ENCODE measurements around the gene FOXF1. TPM values are rescaled to one million over a fixed set of nuclear protein-coding genes. Genes with fewer than 3 reads are reported as not detected.

Gene FOXF1
- total RNA-seq, 6 experiments from 2014 or later, result 12.5 to 20.5 (median 17.9) TPM

DNA sequence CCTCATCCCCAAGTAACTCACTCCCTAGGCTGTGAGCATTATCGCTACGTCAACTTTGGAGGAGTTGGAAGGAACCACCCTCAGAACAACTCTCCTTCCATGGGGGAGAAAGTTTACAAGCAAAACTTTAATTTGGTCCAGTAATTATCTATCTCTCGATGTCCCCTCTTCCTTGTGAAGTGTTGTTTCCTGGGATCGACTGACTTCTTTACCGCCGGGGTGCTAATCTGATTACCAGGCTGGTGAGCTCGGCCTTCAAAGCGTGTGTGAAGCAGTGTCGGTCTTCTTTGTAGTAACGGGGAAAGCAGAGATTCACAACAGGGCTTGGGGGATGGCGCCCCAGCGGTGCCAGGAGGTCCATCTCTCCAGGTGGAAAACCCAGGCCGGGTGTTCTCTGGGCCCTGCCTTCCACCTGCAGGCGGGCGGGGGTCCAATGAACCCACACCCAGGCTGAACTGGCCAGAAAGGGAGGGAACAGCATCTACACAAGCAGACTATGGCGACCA lies 14.5 kb upstream of the FOXF1 start:
- TF ChIP-seq, protein P1, sequence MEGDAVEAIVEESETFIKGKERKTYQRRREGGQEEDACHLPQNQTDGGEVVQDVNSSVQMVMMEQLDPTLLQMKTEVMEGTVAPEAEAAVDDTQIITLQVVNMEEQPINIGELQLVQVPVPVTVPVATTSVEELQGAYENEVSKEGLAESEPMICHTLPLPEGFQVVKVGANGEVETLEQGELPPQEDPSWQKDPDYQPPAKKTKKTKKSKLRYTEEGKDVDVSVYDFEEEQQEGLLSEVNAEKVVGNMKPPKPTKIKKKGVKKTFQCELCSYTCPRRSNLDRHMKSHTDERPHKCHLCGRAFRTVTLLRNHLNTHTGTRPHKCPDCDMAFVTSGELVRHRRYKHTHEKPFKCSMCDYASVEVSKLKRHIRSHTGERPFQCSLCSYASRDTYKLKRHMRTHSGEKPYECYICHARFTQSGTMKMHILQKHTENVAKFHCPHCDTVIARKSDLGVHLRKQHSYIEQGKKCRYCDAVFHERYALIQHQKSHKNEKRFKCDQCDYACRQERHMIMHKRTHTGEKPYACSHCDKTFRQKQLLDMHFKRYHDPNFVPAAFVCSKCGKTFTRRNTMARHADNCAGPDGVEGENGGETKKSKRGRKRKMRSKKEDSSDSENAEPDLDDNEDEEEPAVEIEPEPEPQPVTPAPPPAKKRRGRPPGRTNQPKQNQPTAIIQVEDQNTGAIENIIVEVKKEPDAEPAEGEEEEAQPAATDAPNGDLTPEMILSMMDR (IDR thresholded peaks at IDR 0.05), result no peak
- Mint-ChIP-seq H3K36me3 (ENCODE audit: low read depth) (no peaks in the 10 kb centered on the region), H3K4me3 (no peak overlapping the region), H3K27me3 (ENCODE audit: insufficient read depth) (peaks cover 70% of the 10 kb centered on the region), H3K4me1 (ENCODE audit: low read depth) (peaks cover 15% of the 10 kb centered on the region), H3K27ac (no peak overlapping the region), H3K9me3 (no peaks in the 10 kb centered on the region)
- no peak for DNase-seq

DNA sequence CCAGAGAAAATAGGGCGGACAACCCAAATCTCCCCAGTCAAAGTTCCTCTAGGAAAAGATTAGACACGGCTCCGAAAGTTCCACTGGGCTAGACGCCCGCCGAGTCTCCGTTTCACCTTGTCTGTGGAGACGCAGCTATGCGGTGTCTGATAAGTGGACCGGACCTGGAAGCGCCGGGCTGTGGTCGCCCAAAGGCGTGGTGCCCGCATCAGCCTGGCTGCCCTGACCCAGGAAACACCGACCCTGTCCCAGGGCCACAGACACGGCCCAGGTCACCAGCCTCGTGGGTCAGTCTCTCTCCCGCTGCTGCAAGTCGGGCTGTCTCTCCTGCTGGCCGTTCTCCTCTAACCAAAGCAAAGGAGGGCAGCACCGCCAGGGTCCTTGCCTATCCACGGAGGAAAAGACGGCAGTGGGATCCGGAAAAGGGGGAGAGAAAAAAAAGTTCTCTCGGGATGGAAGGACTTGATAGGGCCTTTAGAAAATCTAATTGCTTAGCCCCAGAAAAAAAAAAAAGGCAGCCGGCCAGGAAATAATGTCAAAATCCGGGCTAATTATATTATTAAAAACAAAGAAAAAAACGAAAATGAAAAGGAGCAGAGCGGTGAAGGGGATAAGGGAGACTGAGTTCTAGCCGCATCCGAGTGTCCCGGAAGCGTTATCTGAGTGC lies 13.9 kb upstream of the FOXF1 start:
- Mint-ChIP-seq H3K27me3 (ENCODE audit: insufficient read depth) (peaks cover 65% of the 10 kb centered on the region), H3K9me3 (no peaks in the 10 kb centered on the region), H3K4me1 (ENCODE audit: low read depth) (peaks cover 9% of the 10 kb centered on the region), H3K27ac (no peak overlapping the region), H3K36me3 (ENCODE audit: low read depth) (no peaks in the 10 kb centered on the region), H3K4me3 (no peak overlapping the region)
- TF ChIP-seq, protein P1 (IDR thresholded peaks at IDR 0.05), result no peak
- no peak for DNase-seq

DNA sequence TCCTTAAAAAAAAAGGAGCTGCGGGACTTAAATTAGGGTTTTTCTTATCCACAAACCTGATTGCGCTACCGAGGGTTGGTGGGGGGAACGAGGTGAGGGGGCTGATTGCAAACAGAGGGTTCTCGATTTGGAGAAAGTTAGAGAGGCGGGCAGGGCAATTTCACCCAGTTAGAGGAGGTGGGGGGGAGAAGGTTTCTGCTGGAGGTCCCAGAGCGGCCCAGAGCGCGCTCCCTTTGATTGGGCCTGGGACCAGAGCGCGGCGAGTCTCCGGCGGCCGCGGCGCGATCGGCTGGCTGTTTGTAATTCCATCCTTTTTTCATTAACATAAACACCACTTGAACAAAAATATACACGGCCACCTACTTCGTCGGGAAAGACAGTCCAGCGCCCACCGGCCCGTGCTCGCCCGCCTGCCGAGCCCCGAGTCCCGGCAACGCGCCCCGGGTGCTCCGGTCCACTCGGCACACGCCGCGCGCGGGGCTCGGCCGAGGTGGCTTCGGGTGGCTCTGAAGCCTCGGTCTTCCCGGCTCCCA lies 13.3 kb upstream of the FOXF1 start:
- H3K4me3 Mint-ChIP-seq, result no peak overlapping the region
- DNase-seq, result no peak
- TF ChIP-seq, protein P1 (IDR thresholded peaks at IDR 0.05), result no peak
- H3K27ac Mint-ChIP-seq, result no peak overlapping the region
- H3K27me3 Mint-ChIP-seq (ENCODE audit: insufficient read depth), result peaks cover 69% of the 10 kb centered on the region
- no peaks in the 10 kb centered on the region for H3K36me3 Mint-ChIP-seq (ENCODE audit: low read depth)
- H3K9me3 Mint-ChIP-seq, result no peaks in the 10 kb centered on the region
- H3K4me1 Mint-ChIP-seq (ENCODE audit: low read depth), result peaks cover 6% of the 10 kb centered on the region

DNA sequence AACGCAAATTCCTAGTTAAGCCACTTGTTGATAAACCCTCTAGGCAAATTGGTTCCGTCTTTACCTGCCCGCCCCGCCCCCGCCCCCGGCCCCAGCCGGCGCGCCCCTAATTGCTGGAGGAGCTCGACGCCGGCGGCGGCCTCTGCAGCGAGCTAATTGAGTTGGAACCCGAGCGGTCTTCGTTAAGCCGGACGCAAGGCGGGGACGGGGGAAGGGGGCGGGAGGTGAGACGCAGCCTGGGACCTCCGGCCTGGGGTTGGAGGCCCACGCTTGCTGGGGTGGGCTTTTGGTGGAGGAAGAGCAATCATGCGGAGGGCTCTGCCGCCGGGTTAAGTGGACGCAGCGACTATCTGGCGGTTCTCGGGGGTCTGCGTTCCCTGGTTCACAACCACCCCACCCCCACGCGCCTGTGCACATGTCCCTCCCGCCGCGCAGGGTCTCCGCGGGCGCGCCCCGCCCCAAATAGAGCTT lies 12.7 kb upstream of the FOXF1 start:
- Mint-ChIP-seq H3K9me3 (no peaks in the 10 kb centered on the region), H3K36me3 (ENCODE audit: low read depth) (no peaks in the 10 kb centered on the region), H3K27ac (no peak overlapping the region), H3K27me3 (ENCODE audit: insufficient read depth) (peaks cover 63% of the 10 kb centered on the region), H3K4me1 (ENCODE audit: low read depth) (peaks cover 6% of the 10 kb centered on the region), H3K4me3 (no peak overlapping the region)
- TF ChIP-seq, protein P1 (IDR thresholded peaks at IDR 0.05), result no peak
- DNase-seq, result no peak

DNA sequence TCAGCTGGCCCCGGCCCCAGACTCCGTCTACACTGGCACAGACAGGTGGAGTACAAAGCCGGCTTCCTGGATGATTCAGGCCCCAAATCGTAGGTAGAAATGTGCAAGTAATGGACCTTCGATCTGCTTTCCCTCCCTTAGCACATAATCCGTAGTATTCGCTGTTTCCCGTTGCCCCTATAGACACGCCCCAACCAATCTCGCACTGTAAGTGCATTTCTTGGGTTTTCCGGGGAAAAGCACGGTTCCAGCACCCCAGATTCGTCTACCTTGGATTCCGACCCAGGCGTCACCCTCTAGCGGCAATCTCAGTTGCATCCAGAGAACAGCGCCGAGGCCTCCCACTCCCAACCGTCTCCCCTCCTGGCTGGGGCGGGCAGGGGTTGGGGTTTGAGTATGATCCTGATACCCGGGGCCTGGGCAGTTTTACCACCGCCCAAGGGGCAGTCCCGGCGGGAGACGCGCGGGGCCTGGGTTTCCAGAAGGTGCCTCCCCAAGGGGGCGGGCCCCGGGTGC lies 12.1 kb upstream of the FOXF1 start:
- TF ChIP-seq, protein P1 (IDR thresholded peaks at IDR 0.05), result peak; percentile 37
- DNase-seq, result no peak
- peaks cover 65% of the 10 kb centered on the region for H3K27me3 Mint-ChIP-seq (ENCODE audit: insufficient read depth)
- H3K4me1 Mint-ChIP-seq (ENCODE audit: low read depth), result peaks cover 6% of the 10 kb centered on the region
- no peak overlapping the region for H3K27ac Mint-ChIP-seq
- H3K4me3 Mint-ChIP-seq, result no peak overlapping the region
- no peaks in the 10 kb centered on the region for H3K9me3 Mint-ChIP-seq
- H3K36me3 Mint-ChIP-seq (ENCODE audit: low read depth), result no peaks in the 10 kb centered on the region
